ENCODE data around the gene RNF121.

The RNF121 gene

DNA sequence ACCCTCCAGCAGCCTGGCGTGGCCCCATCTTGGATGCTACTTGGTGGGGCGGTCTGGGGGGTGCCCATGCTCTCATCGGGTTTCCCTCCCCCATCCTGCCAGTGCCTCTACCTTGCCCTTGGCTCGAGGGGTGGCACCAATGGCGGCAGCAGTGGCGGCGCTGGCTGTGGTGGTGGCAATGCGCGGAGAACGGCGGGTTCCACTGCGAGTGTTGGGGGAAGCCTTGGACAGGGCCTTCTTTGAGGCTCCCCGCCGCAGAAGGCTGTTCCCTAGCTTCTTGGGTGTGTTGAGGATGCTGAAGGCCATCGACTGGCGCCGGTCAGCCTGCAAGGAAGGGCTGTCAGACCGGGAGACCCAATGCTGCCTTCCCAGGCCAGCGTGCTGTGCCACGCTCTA lies 74.9 kb downstream of the RNF121 start:
- no peak overlapping the region for H3K4me3 ChIP-seq (ENCODE audit: low read depth, low read length)
- no peak for TF ChIP-seq MYC (IDR thresholded peaks at IDR 0.05; ENCODE audit: low read depth, low read length)
- no peak for TF ChIP-seq POLR2A (IDR thresholded peaks at IDR 0.05; ENCODE audit: extremely low read depth, insufficient read length)
- TF ChIP-seq MAX (IDR thresholded peaks at IDR 0.05; ENCODE audit: low read depth, low read length) = no peak
- TF ChIP-seq, protein P1, sequence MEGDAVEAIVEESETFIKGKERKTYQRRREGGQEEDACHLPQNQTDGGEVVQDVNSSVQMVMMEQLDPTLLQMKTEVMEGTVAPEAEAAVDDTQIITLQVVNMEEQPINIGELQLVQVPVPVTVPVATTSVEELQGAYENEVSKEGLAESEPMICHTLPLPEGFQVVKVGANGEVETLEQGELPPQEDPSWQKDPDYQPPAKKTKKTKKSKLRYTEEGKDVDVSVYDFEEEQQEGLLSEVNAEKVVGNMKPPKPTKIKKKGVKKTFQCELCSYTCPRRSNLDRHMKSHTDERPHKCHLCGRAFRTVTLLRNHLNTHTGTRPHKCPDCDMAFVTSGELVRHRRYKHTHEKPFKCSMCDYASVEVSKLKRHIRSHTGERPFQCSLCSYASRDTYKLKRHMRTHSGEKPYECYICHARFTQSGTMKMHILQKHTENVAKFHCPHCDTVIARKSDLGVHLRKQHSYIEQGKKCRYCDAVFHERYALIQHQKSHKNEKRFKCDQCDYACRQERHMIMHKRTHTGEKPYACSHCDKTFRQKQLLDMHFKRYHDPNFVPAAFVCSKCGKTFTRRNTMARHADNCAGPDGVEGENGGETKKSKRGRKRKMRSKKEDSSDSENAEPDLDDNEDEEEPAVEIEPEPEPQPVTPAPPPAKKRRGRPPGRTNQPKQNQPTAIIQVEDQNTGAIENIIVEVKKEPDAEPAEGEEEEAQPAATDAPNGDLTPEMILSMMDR (IDR thresholded peaks at IDR 0.05; ENCODE audit: low read depth, low read length) = no peak
- DNase-seq (ENCODE audit: low read depth) = no peak

DNA sequence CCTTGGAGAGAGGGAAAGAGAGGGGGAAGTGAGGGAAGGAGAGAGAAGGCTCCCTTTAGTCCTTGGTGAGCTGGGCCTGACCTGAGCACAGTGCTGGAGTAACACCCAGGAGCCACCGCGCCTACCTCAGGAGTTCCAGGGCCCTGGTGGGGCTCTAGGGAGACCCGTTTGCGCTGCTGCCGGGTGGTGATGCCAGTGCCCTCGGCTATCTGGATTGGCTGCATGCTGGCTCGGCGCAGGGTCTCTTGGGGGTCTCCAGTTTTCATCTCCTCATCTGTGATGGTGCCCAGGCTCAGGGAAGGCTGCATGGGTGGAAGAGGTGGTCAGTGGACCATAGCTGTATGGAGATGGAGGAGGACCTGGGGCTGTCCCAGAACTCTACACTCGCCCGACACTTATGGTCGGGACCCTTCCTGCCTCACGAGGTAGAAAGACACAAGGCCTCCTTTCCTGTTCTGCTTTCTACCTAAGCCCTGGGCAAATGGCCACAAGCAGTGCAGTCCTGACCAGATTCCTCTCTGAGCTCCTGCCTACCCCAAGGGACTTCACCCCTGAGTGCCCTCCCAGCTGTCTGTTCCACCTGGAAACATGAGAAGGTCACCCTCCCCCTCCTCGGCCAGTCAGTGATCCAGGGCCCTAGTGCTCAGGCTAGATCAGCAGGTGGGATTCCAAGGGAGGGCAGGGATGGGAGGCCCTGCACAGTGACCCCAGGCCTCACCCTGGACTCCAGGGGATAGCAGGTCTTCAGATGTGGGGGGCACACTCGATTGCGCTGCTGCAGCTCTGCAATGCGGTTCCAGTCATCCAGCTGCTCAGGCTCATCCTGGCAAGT lies 75.9 kb downstream of the RNF121 start:
- DNase-seq (ENCODE audit: low read depth) = no peak
- TF ChIP-seq MAX (IDR thresholded peaks at IDR 0.05; ENCODE audit: low read depth, low read length) = no peak
- TF ChIP-seq, protein P1 (IDR thresholded peaks at IDR 0.05; ENCODE audit: low read depth, low read length) = no peak
- H3K4me3 ChIP-seq (ENCODE audit: low read depth, low read length) = no peak overlapping the region

- no peak for DNase-seq (ENCODE audit: low read depth)
- TF ChIP-seq POLR2A (IDR thresholded peaks at IDR 0.05; ENCODE audit: extremely low read depth, insufficient read length) (no peak), MAX (IDR thresholded peaks at IDR 0.05; ENCODE audit: low read depth, low read length) (no peak), MYC (IDR thresholded peaks at IDR 0.05; ENCODE audit: low read depth, low read length) (no peak)
- TF ChIP-seq, protein P1 (IDR thresholded peaks at IDR 0.05; ENCODE audit: low read depth, low read length) = no peak
- no peak overlapping the region for H3K4me3 ChIP-seq (ENCODE audit: low read depth, low read length)
These were observed 76.8 kb downstream of the RNF121 start for GRCh38 chr11:72005347-72006260.

DNA sequence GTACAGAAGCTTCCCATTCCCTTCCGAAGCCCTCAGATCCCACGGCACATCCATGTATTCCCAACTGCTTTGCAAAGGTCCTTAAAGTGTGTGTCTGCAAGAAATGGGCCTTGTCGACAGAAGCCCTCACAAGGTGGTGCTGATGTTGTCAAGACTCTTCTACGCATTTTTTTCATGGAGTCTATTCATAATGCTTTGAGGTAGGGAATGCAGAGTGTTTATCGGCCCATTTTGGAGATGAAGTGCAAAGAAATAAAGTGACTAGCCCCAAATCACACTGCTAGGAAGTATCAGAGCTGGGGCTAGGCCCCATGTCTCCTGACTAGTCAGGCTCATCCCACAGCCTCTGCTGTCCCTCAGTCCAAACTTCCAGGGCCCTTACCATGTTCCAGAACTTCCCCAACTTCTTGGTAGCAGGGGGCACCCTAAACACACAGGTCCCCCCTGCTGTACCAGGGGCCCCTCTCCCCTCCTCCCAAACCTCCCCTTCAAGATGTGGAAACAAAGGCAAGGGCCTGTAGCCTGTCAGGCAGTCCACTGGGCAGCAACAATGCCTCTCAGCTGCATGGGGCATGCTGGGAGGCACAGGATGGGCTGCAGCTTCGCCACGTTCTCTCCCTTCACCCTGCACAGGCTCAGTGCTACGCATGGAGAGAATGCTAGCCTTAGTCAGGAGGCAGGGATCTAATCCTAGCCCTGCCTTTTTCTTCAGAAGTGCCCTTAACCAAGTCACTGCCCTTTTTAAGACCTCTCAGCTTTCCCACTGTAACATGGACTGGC lies 77.7 kb downstream of the RNF121 start:
- TF ChIP-seq, protein P1 (IDR thresholded peaks at IDR 0.05; ENCODE audit: low read depth, low read length) = no peak
- TF ChIP-seq MYC (IDR thresholded peaks at IDR 0.05; ENCODE audit: low read depth, low read length) = no peak
- no peak for TF ChIP-seq POLR2A (IDR thresholded peaks at IDR 0.05; ENCODE audit: extremely low read depth, insufficient read length)
- no peak for TF ChIP-seq MAX (IDR thresholded peaks at IDR 0.05; ENCODE audit: low read depth, low read length)

GRCh38 chr11:72007089-72007476 lies 78.2 kb downstream of the RNF121 start:
- no peak overlapping the region for H3K4me3 ChIP-seq (ENCODE audit: low read depth, low read length)
- TF ChIP-seq POLR2A (IDR thresholded peaks at IDR 0.05; ENCODE audit: extremely low read depth, insufficient read length) = no peak
- no peak for TF ChIP-seq MAX (IDR thresholded peaks at IDR 0.05; ENCODE audit: low read depth, low read length)
- no peak for TF ChIP-seq MYC (IDR thresholded peaks at IDR 0.05; ENCODE audit: low read depth, low read length)
- TF ChIP-seq, protein P1 (IDR thresholded peaks at IDR 0.05; ENCODE audit: low read depth, low read length) = no peak
- DNase-seq (ENCODE audit: low read depth) = no peak

More for the DNA sequence above, 77.7 kb downstream of the RNF121 start:
- H3K4me3 ChIP-seq (ENCODE audit: low read depth, low read length) = no peak overlapping the region
- no peak for DNase-seq (ENCODE audit: low read depth)

All from NB4 (cell line).